Measurements from ENCODE around the gene PWP1. TPM values are rescaled to one million over a fixed set of nuclear protein-coding genes. Genes with fewer than 3 reads are reported as not detected.

PWP1 gene
- 58.5 TPM for polyA plus RNA-seq (2013, experiment 1 of 2; ENCODE audit: insufficient read length)
- 62.7 TPM for polyA plus RNA-seq (2013, experiment 2 of 2; ENCODE audit: insufficient read length)

DNA sequence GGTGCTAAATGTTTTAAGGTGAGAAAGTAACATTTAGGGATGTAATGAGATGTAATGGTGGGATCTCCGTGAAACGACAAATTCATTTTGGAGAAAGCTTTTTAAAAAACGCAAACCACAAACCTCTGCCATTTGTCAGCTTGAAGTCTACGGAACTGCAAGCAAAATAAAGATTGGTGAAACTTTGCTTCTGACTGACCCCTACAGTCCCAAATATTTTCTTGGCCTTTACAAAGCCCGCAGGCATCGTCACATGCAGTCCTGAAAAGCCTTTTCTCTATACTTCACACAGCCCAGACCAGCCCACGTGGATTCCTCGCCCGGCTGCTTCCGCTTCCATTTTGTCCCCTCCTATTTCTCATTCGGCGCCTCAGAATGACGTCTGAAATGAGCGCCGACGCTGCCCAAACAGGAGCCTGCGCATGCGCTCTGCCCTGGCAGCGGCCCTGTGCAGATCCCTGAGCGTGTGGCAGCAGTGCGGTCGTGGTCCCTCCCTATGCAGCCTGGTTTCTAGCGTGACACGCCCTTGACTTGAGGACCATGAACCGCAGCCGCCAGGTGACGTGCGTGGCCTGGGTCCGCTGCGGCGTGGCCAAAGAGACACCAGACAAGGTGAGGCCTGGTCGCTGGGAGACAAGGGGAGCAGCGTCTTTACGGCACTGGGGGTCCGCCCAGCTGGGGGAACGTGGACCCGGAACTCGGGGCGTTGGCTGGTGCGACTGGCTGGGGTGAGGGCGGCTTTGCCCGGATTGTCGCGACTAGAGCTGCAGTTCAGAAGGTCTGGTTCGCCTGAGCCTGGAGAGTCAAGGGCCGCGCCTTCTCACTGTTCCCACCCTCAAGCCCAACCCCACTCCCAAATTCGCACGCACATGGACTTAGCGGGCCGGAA is at the start of gene PWP1:
TSS of gene PWP1 (plus strand) at position 440 of the 889 bp plus-strand sequence. CDS start at position 541, 101 bp downstream.
- peak; percentile 95 for DNase-seq

DNA sequence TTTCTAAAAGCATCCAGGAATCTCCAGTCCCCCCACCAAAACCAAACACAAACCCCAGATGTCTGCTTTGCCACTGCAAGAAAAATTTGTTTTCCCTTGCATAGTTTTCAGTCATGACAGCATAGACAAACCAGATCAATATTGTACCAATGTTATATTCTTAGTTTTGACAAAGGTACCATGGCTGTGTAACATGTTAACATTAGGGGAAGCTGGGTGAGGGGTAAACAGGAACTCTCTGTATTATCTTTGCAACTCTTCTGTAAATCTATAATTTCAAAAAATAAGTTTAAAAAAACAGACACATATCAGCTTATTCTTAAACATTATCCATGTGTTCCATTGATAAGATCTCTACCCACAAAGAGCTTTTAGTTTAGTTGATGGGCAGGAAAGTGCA is 44.4 kb upstream of the PWP1 start:
- no peak for DNase-seq

DNA sequence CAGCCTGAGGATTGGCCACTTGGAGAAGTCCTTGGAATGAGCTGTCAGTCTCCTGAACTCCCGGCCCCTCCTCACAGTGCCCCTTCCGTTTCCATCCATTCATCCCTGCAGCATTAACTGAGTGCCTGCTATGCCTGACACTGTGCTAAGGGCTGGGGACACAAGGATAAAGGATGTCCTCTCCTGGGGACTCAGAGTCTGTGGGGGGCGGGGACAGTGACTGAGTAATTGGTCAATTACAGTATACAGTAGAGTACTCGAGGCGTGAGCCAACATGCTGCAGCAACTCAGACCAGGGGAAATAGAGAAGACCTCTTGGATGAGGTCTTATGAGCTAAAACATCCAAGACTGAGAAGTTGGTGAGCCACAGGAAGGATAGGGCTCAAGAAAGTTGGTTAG is 43.4 kb upstream of the PWP1 start:
- no peak for DNase-seq

DNA sequence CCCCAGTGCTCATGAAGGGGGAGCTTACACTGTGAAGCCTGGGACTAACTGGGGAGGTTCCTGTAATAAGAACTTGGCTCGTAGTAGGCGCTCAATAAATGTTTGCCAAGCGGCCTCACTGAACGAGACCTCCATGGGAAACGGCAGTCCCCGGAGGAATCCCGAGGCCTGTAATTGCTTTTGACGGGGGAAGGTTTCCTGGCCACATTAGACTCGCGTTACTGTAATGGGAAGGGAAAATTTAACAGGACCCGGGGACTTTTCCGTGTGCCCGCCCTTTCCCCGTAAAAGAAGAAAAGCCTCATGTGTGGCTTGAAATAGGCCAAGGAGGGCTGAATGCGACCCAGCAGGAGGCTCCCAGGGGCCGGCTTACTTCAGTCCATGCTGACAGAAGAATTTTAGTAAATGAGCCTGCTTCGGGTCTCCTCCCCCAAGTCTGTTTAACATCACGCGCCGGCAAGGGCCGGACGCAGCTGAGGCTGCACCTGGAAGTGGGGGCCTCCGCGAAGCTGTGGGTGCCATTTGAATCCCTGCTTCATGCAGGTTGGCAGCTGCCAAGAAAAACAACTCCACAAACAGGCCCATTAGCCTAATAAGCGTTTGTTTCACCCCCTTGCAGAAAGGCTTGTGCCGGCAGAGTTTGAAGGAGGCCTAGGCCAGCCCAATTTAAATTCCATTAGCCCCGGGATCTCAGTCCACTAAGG is 39.8 kb upstream of the PWP1 start:
- DNase-seq = no peak

DNA sequence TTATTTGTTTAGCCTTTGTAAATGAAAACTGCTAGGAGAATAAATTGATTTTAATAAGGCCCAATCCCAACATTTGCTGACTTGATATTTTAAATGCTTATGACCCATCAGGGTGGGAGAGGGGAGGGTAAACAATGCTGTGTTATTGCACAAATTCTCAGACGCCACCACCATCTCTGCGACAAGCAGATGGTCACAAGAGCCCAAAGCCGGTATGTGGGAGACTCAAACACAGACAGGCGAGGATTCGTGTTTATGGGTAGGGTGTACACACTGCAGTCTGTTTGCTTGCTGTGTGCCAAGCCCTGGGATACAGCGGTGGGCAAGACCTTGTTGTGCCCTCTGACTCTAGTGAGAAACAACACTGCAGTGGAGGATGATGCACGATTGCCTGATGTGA is 39.2 kb upstream of the PWP1 start:
- DNase-seq = no peak

DNA sequence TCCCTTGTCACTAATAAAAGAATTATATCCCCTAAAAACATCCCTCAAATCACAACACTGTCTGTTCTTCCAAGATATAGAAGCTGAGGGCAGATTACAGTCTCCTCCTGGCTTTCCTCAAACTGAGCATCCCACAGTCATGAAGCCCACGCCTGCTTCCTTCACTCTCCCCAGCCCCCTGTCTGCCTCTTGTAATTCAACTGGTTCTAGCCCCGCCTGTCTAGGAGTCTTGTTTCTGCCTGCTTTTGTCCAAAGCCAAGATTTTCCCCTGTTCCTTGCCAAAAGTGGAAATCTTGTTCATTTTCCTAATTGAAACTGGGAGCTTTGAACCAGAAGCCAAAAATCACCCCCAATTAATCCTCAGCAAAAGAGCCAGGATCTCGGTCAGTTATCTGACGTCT is 35.9 kb upstream of the PWP1 start:
- DNase-seq = no peak

DNA sequence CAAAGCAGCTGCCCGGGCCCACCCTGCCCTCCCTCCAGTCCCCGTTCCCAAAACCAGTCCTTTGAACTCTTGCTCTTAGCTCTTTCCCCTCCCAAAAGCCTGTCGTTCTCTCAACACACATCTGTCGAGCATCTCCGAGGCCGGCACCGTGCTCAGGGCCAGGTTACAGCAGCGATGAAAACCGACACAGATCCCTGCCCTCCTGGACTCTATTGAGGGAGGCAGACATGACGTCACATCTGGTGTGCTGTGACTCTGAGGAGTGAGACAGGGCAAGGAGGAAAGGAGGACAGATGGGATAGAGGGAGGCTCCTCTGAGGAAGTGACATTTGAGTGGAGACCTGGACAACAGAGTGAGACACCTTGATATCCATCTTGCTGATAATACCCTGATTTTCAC is 34.6 kb upstream of the PWP1 start:
- DNase-seq = no peak

DNA sequence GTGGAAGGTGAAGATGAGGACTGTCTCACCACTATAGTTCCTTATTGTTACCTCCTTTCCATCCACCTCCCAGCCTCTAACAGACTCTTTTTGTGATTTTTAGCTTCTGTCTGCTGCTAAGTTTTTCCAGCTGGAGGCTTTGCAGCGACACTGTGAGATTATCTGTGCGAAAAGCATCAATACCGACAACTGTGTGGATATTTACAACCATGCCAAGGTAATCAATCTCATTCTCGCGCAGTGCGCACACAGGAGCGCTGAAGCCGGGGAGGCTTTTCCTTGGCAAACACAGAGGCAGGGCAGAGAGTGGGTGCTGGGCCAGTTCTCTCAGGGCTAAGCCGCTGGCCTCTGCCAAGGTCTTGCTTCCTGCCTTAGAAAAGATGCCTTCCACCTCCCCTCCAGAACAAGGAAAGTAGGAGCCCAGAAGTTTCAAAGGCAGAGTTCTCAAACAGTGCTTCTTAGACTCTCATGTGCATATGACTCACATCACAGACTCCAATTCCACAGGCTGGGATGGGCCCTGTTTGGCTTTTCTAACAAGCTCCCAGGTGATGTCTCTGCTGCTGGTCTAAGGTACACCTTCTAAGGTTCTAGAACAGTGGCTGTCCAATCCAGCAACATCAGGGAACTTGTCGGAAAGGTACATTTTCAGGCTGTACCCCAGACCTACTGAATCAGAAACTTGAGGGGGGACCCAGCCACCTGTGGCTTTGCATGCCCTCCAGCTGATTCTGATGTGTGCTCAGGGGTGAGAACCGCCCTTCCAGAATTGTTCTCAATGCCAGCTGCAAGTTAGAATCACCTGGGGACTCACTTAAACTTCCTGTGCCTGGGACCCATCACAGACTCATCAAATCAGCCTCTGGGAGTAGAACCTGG is 33.8 kb upstream of the PWP1 start:
- DNase-seq = no peak

DNA sequence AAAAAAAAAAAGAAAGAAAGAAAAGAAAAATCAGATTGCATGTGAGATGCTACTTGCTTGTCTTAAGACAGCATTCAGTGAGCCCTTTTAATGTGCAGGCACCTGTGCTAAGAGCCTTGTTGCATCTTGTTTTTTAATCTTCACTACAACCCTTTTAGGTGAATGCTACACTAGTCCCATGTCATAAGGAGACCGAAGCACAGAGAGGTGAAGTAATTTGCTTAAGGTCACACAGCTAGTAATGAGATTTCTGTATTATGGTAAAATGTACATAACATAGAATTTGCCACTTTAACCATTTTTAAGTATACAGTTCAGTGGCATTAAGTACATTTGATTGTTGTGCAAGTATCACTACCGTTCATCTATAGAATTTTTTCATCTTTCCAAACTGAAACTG is 32.1 kb upstream of the PWP1 start:
- DNase-seq = no peak

DNA sequence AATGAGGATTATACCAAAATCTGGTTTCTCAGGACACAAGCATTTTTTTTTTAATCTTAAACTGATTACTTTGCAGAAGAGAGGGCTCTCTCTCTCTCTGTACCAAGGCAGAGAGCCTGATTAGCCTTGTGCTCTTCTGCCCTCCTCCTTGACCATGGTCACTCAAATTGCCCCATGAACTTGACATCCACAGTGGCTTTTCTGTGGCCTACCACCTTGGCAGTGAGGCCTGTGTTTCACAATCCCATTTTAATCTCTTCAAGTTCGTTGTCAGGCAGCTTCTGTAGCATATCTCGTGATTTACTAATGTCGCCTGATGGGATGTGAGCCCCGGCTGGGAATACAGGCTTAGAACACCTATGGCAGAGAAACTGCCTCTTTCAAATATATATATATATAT is 30.7 kb upstream of the PWP1 start:
- DNase-seq = no peak

DNA sequence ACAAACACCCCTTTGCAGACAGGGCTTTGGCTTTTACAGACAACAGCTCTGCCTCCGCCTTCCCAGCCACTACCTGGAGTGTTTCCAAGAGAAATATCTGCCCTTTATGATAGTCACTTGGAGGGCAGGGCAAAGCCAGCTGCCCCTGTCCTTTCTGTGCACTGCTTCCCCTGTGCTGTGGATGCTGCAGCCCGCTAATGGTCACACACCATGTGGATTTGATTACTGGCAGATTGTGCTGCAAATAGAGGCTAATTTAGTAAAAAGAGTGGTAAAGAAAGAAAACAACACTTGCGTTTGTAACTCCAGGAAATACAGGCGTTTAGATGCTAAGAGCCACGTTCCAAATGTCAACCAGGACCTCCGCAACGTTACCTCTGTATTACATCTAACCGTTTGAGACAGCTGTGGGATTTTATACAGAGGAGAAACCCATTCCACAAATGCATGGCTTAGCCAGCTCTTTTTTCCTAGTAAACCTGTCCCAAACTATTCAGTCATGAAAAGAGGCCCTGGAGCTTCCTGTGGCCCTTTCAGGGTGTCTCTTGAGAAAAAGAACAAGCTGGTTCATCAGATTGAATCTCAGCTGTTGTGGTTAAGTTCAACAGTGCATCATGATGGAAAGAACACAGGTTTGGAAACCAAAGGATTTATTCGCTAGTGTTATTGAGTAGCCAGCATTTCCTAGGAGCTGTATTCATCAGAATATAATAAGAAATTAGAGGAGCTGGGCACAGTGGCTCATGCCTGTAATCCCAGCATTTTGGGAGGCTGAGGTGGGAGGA is 30.1 kb upstream of the PWP1 start:
- peak; percentile 27 for DNase-seq

DNA sequence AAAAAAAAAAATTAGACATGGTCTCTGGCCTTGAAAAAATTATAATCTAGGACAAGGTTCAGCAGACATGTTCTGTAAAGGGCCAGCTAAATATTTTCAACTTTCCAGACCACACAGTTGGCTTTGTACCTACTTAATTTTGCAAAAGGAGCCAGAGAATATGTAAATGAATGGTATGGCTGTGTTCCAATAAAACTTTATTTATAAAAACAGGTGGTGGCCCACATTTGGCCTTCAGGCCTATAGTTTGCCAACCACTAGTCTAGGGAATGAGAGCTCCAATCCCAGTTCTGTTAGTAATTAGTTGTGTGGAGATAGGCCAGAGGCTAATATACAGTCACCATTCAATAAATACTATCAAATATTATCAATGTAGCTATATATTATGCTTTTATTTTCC is 29.3 kb upstream of the PWP1 start:
- DNase-seq = no peak

DNA sequence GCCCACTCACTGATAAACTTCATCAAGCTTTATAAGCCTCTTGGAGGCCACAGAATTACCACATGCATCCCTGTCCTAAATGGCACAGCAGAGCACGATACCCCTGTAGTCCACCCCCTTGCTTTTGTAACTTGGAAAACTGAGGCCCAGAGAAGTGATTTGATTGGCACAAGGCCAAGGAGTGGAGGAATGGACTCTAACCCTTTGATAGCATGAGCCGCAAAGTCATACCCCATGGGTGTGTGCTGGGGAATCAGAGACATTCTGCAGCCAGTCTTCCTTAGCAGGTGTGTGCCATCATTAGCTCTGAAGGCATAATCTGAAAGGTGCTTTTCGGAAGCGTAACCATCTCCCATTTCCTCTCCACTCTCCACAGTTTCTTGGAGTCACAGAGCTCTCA is 28.5 kb upstream of the PWP1 start:
- no peak for DNase-seq

DNA sequence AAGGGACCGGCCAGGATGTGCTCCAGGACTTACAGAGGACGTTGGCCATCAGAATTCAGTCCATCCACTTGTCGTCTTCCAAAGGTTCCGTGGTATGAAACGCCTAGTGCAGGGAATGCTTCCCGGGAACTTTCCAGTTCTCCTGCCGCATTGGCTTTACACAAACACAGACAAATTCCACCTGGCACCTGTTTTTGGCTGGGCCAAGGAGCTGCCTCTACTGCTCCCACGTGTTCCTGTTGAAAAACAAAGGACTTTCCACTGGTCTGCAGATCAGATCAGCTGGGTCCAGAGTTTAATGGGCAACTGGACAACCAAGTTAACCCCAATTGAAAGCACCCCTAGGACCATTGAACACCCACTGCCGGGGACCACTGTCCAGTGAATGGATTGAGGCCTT is 28.0 kb upstream of the PWP1 start:
- no peak for DNase-seq

DNA sequence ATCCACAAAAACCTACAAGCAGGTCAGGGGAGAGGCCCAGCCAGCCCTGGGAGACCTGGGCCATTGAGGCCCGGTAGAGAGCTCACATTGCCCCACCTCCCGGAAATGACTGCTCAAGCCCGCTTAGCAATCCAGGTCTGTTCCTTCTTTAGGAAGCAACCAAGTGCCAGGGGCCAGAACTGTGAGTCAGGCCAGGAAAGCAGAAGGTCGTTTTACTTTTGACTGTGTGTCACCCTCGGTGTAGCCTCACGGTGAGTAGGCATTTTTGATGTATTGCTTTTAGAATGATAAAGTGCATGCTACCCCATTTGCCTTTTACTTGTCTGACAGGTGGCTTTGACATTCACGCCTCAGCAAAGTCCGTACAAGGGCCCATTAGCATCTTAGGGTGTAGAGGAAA is 25.4 kb upstream of the PWP1 start:
- DNase-seq = no peak

DNA sequence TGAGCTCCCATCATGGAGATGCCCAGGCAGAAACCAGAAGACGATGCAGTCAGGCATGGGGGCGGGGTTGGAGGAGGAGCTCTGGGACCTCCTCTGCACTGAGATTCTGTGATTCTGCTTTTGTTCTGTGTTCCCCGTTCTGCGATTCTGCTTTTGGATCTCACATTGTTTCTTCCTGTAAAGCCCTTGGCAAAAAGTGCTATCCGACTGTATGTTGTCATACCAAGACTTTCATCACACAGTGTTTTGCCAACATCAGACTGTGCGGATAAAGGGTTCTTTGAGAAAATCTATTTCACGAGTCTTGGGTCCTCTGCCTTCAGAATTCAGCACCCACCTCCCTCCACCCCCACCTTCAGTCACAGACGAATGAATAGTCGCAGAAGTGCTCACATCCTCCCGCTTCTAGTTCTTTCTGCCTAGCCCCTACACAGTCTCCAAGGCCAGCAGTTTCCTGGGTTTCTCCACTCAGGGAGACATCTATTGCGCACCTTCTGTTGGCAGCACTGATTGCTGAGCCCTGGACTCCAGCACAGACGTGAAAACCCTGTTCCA is 24.7 kb upstream of the PWP1 start:
- no peak for DNase-seq

DNA sequence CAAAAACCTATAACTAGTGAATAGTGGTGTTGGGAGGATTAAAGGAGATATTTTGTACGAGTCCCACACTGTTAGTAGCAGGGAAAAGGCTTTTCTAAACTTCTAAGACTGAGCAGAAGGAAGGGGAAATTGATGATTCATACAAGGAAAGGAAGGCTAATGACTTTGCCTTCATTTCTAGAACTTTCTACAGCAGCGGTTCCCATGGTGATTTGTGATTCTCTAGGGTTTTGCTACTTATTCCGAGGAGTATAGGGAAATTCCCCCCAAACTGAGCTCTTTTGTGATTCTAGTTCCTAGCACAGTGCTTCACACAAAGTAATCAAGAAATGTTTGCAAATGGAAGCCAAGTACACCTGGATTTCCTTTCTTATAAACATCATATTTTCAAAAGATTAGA is 23.8 kb upstream of the PWP1 start:
- DNase-seq = no peak

DNA sequence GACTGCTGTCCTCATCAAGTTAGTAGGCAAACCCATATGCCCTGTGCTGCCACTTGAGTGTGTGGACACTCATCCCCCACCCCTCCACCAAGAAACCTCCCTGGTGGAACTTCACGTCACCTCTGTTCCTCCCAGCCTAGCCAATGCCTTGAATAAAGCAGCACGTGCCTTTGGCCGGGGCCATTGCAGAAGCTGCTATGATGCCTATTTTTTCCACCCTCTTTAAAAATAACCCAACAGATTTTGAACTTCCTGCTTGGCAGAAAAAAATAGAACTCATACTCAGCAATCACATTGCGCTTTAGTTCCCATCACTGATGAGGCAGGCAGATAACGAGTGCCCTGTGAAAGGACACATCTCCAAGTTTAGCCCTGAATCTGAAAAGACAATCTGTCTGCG is 23.1 kb upstream of the PWP1 start:
- DNase-seq = no peak

DNA sequence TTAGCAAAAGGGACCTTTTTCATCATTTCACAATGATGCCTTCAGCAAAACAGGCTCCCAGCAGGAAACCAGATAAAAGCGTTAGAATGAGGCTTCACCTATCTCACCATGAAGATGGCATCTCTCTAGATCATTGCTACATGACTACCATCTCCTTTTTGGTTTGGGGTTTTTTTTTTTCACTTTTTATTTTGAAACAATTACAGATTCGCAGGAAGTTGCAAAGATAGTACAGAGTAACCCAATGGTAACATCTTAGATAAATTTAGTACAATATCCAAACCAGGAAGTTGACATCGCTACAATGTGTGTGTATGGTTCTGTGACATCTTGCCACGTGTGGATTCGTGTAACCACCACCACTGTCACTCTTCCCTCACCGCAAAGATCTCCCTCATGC is 22.3 kb upstream of the PWP1 start:
- DNase-seq = no peak

DNA sequence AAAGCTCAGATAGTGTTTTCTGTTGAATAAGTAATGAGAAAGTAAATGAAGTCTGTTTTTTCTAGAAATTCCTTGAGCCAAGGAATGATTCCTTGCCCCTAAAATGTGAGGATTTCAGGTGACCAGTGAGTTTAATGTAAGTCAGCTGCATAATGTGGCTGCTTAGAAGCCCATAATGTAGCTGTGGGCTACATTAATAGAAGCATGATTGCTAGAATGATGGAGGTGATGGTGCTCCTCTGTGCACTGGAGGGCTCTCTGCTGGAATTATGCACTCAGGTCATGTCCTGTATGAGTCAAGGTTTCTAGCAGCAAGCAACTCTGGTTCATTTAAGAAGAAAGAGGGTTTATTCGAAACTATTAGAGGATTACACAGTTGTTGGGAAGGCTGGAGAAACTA is 19.6 kb upstream of the PWP1 start:
- no peak for DNase-seq

DNA sequence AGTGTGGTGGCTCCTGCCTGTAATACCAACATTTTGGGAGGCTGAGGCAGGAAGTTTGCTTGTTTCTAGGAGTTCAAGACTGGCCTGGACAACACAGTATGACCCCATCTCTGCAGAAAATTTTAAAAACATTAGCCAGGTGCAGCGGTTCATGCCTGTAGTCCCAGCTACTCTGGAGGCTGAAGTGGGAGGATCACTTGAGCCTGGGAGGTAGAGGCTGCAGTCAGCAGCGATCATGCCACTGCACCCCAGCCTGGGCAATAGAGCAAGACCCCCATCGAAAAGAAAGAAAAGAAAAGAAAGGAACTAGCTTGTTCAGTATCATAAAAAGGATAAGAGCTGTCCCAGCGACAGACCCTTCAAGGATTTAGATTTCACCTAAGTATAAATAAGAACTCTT is 18.1 kb upstream of the PWP1 start:
- DNase-seq = no peak
